ENCODE results near the gene CMIP. TPM values are rescaled to one million over a fixed set of nuclear protein-coding genes. Genes with fewer than 3 reads are reported as not detected.

CMIP gene
- total RNA-seq, 1 experiment from 2014 or later = 48.2 TPM

DNA sequence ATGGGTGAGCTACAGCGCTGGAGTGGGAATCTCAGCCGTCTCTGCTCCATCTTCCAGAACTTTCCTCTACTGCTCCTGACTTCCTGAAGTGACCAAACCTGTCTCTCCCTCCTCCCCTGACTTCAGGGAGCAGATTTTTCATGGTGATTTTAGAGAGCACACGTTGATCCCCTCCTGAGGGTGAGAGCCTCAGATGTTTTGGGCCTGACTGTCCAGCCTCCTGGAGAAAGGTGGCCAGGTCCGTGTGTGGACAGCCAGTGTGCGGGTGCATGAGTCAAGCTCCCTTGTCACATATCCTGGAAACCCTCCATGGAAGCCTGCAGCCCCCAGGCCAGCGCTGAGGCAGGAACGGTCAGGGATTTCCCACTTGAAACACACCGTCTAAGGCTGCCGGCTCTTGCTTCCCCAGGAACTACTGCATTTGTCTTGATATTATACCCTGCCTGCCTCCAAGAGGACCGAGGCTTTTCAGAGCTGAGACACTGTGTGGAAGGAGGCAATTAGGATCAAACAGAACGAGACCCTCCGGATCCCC, 143.1 kb downstream of the CMIP start:
- no peak overlapping the region for H3K27ac ChIP-seq (ENCODE audit: insufficient read length, low read depth, low read length)
- H3K4me1 ChIP-seq (ENCODE audit: insufficient read depth, low read length) = peaks cover 6% of the 10 kb centered on the region; the same call in 1 of the 2 replicates
- H2BK20ac ChIP-seq (ENCODE audit: low read depth, low read length, poor library complexity, severe bottlenecking) = no peak overlapping the region
- H3K56ac ChIP-seq (ENCODE audit: insufficient read length, low read depth, low read length) = no peak overlapping the region
- no peaks in the 10 kb centered on the region; a peak in 1 of 5 replicates for H3K9me3 Mint-ChIP-seq
- WGBS (ENCODE audit: extremely low coverage, insufficient read length, low lambda C conversion rate) = no CpG with 5 or more reads among the region's 12 CpGs
- H2AFZ ChIP-seq (ENCODE audit: low read length) = no peak overlapping the region
- no peak overlapping the region for H3K14ac ChIP-seq (ENCODE audit: insufficient read depth, low read length)
- no peak for DNase-seq
- H2BK15ac ChIP-seq (ENCODE audit: low read depth, low read length) = no peak overlapping the region
- no peaks in the 10 kb centered on the region for H4K20me1 ChIP-seq (ENCODE audit: control insufficient read depth, insufficient read depth, insufficient read length)
- no peak for TF ChIP-seq CTCF (conservative IDR thresholded peaks at IDR 0.05)
- peak overlapping the region in 2 of 3 experiments; percentile 64 to 84; a peak in 2 of 7 replicates for H3K27ac Mint-ChIP-seq
- no peak overlapping the region for H2AK5ac ChIP-seq (ENCODE audit: insufficient read length, low read length)
- peaks cover 25 to 26% of the 10 kb centered on the region in 2 experiments for H3K4me1 Mint-ChIP-seq
- no peak overlapping the region for H4K8ac ChIP-seq (replicated peaks; ENCODE audit: insufficient read length, low read depth, low read length)
- H3K36me3 Mint-ChIP-seq (ENCODE audit: insufficient read depth in 1 of 3, low read depth in 3 of 3) = peaks cover 0 to 6% (median 0%) of the 10 kb centered on the region in 3 experiments; a peak in 3 of 7 replicates
- H2BK5ac ChIP-seq (ENCODE audit: insufficient read length, low read length) = no peak overlapping the region
- H4K91ac ChIP-seq (ENCODE audit: insufficient read length, low read depth, low read length) = no peak overlapping the region
- no peak overlapping the region for H4K5ac ChIP-seq (ENCODE audit: insufficient read length, low read depth, low read length)
- H3K4me3 Mint-ChIP-seq = no peak overlapping the region
- H3K79me1 ChIP-seq (ENCODE audit: insufficient read depth, low read depth, low read length, poor library complexity, severe bottlenecking) = peaks cover 3% of the 10 kb centered on the region
- H2BK12ac ChIP-seq (ENCODE audit: insufficient read length, low read depth, low read length) = no peak overlapping the region
- H3K23ac ChIP-seq (ENCODE audit: insufficient read length, low read depth, low read length) = no peak overlapping the region
- no peak overlapping the region for H3K9ac ChIP-seq (ENCODE audit: extremely low read depth, insufficient read length, low read length)
- H3K4ac ChIP-seq (ENCODE audit: low read depth, low read length) = no peak overlapping the region
- H3T11ph ChIP-seq (ENCODE audit: low read length) = no peak overlapping the region
- no peak overlapping the region for H3K18ac ChIP-seq (ENCODE audit: insufficient read length, low read depth, low read length)
- no peaks in the 10 kb centered on the region for H3K23me2 ChIP-seq (ENCODE audit: insufficient read length, low read depth, low read length, poor library complexity, severe bottlenecking)
- H3K27me3 ChIP-seq (ENCODE audit: insufficient read depth, low read length) = no peaks in the 10 kb centered on the region
- H3K27me3 Mint-ChIP-seq (ENCODE audit: low read depth) = no peaks in the 10 kb centered on the region
- H3K4me2 ChIP-seq (ENCODE audit: insufficient read depth, insufficient read length, low read length) = no peak overlapping the region
- no peaks in the 10 kb centered on the region for H3K9me3 ChIP-seq (ENCODE audit: control insufficient read depth, low read depth, low read length)
- peaks cover 8% of the 10 kb centered on the region; the same call in 1 of the 2 replicates for H3K79me2 ChIP-seq (ENCODE audit: insufficient read depth, low read length)
- no peak overlapping the region for H2BK120ac ChIP-seq (ENCODE audit: low read depth, low read length, poor library complexity, severe bottlenecking)

All from H9 (cell line).